KOPT-K1 (cell line): Measurements from ENCODE around the gene LSP1.
"Not testable (repeated sequence)": the region's sequence is repeated elsewhere in the genome, so short reads cannot be mapped to it uniquely, and the experiment has no call there.

Experiments used
- H3K27ac ChIP-seq: fragments of 200-600 bp; sonication (generic); 2 replicates; pipeline ENCODE4 v1.5.1; 2016; ENCODE audit warnings: antibody characterized with exemption, mild to moderate bottlenecking, low read depth, low read length; ENCODE audit not compliant: poor library complexity, severe bottlenecking
- H3K36me3 ChIP-seq: fragments of 200-600 bp; sonication (generic); 2 replicates; pipeline ENCODE4 v1.5.1; 2017; ENCODE audit warnings: antibody characterized with exemption, mild to moderate bottlenecking, low read length, moderate library complexity; ENCODE audit not compliant: insufficient read depth
- H3K9me3 ChIP-seq: fragments of 200-600 bp; sonication (generic); 2 replicates; pipeline ENCODE4 v1.5.1; 2017; ENCODE audit warnings: antibody characterized with exemption, low read length, mild to moderate bottlenecking; ENCODE audit not compliant: insufficient read depth, poor library complexity, severe bottlenecking

LSP1 gene

DNA sequence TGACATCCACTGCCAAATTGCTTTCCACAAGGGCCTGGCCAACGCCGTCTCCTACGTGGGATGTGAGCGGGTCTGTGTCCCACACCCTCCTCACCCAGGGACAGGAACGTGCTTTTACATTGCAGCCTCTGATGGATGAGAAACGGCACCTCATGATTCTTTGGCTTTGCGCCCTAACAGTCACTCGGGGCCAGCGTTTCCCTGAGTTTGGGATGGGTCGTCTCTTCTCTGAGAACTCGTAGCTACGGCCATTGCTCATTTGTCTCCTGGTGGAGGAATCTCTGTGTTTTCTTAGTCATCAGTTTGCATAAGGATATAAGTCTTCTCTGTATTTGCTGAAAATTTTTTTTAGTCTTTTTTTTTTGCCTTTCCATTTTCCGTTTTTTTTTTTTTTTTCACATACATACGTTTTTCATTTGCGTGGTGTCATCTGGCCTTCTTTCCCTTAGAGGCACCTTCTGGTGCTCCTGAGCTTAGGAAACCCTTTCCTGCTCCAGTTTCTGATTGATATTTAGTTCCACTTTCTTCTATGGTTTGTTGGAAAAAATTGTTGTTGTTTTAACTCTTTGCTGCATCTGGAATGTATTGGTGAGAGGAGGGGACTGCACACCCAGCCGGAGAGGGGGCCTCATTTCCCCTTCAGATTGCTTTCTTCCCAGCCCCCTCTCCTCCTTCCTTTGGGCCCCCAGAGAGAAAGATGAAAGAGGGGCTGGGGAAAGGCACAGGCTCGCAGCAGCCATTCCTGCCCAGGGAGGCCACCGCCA, 78.6 kb downstream of the LSP1 start:
- Histone ChIP-seq H3K9me3 (no peaks in the 10 kb centered on the region), H3K36me3 (no peaks in the 10 kb centered on the region), H3K27ac (no peak overlapping the region)

DNA sequence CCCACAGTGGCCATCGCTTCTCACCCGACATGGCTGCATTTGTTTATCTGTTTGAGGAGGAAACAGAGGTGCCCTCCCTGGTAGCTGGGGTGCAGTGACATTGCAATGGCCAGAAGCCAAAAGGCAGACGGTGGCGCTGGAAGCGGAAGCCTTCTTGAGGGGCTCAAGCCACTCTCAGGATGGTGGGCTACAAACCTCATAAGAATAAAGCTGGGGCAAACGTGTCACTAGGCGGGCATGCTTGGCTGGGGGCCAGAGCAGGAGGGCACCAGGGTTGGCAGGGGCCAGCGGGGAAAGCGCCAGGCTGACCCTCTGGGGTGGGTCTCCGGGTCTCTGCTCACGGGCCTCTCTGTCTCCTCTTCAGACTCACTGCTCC, 79.2 kb downstream of the LSP1 start:
- Histone ChIP-seq H3K9me3 (no peaks in the 10 kb centered on the region), H3K27ac (no peak overlapping the region), H3K36me3 (no peaks in the 10 kb centered on the region)

DNA sequence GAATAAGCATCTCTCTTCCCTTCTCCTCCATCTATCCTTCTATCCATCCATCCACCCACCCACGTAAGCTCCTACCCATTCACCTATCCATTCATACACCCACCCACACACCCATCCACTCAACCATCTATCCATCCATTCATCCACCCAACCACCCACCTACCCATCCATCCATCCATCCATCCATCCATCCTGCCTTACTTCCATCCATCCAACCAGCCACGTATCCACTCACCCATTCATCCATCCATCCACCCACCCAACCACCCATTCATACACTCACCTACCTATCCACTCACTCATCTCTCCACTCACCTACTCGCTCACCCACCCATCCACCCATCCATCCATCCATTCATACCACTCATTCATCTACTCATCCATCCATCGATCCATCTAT, 79.8 kb downstream of the LSP1 start:
- H3K36me3 ChIP-seq = no peaks in the 10 kb centered on the region
- no peak overlapping the region for H3K27ac ChIP-seq
- no peaks in the 10 kb centered on the region for H3K9me3 ChIP-seq

DNA sequence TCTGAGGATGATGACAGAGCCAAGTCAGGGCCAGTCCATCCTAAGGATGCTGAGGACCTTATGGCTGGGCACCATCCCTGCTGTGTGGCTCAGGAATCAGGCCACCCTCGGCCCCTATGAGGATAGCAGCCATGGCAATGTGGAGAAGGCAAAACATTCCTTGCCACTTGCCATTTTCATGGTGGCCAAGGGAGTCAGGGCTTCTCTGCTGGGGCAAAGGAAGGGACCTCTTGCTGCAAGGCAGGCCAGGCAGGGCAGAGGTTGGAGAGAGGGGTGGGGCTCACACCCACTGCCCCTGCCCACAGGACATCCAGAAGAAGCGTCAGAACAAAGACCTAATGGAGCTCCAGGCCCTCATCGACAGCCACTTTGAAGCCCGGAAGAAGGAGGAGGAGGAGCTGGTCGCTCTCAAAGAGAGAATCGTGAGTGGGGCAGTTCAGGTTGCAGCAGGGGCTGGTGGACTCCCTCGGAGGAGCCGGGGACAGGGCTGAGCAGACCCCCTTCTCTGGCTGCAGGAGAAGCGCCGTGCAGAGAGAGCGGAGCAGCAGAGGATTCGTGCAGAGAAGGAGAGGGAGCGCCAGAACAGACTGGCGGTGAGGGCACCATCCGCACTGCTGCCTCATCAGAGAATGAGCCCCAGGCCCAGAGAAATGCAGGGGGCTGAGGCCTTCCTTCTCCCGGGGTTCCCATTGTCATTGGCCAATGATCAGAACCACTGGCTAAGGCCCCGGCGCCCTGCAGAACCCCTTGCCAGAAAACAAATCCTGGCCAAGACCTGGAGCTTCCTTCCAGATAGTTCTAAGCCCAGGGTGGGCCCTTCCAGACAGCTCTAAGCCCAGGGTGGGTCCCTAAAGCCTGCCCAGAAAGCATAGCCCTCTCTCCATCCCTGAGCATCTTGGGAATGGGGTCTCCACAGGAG, 80.8 kb downstream of the LSP1 start:
- Histone ChIP-seq H3K36me3 (no peaks in the 10 kb centered on the region), H3K27ac (no peak overlapping the region), H3K9me3 (no peaks in the 10 kb centered on the region)

DNA sequence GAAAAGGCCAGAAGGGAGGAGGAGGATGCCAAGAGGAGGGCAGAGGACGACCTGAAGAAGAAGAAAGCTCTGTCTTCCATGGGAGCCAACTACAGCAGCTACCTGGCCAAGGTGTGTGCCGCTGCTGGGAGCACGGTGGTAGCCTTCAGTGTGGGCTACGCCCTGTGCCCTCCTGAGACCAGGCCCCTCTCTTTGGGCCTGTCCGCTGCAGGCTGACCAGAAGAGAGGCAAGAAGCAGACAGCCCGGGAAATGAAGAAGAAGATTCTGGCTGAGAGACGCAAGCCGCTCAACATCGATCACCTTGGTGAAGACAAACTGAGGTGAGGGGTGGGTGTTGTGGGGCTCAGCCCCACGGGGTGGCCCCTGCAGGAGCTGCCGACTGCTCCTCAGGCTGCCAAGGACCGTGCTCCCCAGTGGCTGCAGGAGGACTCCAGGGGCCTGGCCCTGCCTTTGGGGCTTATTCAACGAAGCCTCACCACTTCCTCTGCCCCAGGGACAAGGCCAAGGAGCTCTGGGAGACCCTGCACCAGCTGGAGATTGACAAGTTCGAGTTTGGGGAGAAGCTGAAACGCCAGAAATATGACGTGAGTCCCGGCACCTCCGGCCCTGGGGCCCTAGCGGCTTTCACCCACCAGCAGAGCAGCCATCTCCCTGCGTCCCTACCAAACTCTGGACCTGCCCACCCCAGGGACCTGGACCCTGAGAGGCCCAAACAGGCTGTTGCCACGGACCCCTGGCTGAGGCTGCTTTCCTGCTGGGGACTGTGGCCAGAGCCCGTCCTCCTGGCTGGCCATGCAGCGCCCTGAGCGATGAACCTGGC, 81.7 kb downstream of the LSP1 start:
- Histone ChIP-seq H3K36me3 (no peaks in the 10 kb centered on the region), H3K27ac (no peak overlapping the region), H3K9me3 (no peaks in the 10 kb centered on the region)

DNA sequence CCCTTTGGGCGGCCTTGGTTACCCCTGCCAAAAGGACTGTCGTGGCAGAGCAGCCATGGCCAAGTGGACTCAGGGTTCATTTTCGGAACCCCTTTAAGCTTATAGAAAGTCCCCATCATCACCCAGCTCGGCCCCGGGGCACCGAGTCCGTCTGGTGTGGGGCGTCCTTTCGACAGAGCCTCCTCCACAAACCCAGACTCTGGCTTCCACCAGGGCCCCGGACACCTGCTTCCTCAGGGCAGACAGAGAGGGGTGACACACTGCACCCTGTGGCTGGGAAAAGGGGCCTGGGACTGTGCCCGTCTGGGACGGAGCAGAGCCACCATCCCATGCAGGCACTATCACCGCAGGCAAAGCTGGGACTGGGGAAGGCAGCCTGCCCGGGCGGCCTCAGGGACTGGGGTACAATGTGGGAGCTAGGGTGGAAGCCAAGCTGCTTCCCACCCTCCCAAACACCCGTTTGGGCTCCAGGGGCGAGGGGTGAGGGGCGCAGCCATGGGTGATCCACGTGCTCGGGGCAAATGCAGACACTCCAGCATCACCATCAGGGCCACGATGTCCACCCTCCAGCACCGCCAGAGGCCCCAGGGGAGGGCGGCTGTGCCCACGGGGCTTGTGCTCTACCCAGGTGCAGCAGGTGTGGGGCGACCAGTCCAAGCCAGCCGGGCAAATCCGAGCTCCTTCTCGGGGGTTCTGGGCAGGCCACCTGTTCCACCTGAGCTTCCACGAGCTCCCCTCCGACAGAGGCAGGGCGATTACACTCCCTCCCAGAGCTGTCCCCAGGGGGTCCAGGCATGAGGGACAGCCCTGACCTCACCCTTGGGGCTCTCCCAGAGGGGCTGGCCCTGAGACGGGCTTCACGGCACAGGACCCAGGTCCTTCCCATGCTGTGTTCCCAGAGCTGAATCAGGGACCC, 82.5 kb downstream of the LSP1 start:
- Histone ChIP-seq H3K9me3 (no peaks in the 10 kb centered on the region), H3K27ac (no peak overlapping the region), H3K36me3 (no peaks in the 10 kb centered on the region)

DNA sequence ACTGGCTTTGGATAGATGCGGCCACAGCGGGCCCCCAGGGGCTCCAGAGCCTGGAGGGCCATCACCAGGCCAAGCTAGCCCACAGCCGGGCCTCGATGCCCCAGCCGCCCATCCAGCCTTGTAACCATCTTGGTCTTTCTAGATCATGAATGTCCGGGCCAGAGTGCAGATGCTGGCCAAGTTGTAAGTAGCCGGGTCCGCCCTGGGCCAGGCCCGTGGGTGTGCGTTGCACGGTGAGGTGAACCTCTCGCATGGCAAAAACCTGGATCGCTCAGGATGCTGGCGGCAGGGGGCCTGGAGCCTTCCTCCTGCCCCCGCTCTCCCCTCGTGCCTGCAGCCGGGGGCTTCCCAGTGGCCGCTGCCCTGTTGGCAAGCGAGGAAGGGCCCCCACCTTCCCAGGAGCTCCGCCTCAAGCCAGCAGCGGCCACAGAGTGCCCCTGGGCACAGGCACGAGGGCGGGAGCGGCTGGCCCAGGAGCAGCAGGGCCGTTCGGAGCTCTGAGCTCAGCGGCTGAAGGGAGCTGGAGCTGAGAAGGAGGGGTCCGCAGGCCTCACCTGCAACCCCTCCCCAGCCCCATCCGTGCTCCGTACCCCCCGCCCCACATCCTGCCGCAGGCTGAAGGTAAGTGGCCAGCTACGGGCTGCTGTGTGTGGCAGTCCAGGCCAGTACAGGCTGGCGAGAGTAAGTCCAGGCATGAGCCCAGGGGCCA, 83.3 kb downstream of the LSP1 start:
- no peaks in the 10 kb centered on the region for H3K36me3 ChIP-seq
- H3K27ac ChIP-seq = no peak overlapping the region
- no peaks in the 10 kb centered on the region for H3K9me3 ChIP-seq

DNA sequence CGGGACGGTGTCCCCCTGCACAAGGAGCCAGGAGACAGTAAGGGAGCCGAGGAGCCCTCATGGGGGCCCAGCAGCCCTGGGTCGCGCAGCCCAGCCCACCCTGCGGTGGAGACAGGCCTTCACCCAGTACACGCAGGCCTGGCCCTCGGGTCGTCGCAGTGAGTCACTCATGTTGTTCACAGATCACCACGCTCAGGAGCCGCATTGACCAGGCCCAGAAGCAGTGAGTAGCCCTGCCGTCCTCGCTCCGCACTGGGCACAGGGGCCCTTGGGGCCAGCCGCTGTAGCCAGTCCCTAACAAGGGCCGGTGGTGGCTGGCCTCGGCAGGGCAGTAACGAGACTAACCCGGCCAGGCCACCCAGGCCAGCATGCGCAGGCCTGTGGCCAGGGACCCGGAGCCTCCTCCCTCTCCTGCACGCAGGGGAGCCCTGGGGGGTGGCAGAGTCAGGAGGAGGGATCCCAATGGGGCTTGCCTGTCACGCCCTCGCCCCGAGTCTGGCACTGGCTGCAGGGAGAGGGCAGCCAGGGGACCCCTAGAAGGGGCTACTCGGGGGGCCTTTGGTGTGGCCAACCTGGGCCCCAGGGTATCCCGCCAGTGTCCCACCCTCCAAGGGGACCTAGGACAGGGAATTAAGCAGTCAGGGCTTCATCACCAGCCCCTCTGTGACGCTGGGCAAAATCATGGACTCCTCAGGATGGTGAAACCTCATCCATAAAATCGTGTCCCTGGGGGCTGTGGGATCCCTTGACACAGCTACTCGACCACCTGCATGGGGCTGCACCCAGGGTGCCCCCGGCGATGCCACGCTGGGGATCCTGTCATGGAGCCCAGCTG, 84.1 kb downstream of the LSP1 start:
- Histone ChIP-seq H3K36me3 (no peaks in the 10 kb centered on the region), H3K9me3 (no peaks in the 10 kb centered on the region), H3K27ac (no peak overlapping the region)

DNA sequence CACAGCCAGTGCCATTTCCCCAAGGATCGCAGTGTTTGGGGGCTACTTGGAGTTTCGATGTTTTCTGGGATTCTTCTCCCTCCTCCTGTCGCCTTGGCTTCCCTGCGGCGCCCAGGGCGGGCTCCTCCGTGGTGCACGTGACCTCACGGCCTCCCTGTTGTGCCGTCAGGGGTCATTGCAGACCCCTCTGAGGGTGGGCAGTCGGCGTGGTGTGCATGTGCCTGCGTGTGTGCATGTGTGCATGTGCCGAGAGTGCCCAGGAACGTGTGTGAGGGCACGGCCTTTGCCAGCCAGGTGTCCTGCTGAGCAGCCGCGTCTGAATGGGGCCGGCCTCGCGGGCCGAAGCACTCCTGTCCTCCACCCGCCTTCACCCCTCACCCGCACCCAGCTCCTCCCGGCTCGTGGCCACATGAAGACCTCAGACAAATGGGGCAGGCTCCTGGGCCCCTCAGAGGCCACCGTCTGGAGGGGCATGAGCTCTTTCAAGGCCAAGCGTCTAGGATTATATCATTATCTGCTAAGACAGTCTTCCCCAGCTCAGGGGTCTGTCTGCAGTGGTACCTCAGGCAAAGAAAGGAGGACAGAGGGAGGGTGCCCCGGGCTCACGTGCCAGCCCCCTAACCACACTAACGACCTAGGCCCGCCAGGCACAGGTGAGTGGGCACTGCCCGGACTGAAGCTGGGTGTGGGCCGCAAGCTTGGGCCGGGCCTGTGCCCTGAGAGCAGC, 84.9 kb downstream of the LSP1 start:
- Histone ChIP-seq H3K27ac (no peak overlapping the region), H3K9me3 (no peaks in the 10 kb centered on the region), H3K36me3 (no peaks in the 10 kb centered on the region)

DNA sequence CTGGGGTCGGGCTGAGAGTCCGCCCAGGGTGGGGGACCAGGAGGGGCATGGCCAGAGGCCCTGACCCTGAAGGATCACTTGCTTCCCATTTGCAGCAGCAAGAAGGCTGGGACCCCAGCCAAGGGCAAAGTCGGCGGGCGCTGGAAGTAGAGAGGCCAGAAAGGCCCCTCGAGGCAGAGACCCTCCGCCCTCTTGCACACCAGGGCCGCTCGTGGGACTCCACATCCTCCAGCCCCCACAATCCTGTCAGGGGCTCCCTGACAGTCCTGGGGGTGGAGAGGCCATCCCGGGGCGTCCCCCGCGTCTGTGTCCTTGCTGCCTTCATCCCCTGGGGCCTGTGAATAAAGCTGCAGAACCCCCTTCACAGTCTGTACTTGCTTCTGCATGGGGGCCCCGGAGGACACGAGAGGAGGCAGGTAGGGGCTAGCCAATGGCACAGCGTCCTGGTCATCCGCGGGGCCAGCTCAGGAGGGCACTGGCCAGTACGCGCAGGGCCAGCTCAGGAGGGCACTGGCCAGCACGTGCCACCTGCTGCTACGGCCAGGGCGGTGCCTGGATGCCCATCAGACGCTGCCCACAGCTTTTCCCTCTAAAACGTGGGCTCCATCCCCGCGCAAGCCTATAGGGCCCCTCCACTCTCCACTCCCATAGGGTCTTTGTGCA, 85.6 kb downstream of the LSP1 start:
- no peaks in the 10 kb centered on the region for H3K36me3 ChIP-seq
- H3K27ac ChIP-seq = no peak overlapping the region
- no peaks in the 10 kb centered on the region for H3K9me3 ChIP-seq

DNA sequence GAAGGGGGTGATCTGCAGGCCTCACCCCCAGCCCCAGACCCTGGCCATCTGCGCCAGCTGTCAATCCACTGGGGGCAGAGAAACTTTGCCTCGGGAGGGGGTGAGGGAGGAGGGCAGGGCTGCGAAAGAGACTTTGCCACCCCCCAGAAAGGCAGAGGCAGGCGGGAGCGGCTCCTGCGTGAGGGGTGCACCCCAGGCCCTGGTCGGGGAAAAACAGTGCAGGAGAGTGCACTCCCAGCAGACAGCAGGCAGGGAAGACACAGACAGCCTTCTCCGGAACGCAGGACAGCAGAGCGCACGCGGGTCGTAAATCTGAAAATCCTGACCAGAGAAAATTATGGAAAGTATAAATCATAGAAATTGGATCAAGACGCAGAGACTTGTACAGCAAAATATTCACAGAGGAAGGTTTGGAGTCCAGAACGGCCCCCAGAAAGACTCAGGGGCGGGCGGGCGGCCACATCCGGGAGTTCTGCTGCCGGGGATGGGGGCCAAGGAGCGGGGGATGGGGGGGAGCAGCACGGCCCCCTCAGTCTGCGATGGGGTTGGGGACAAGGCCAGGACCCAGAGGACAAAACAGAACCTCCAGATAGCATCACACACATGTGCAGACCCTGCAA, 86.2 kb downstream of the LSP1 start:
- Histone ChIP-seq H3K27ac (no peak overlapping the region), H3K36me3 (no peaks in the 10 kb centered on the region), H3K9me3 (no peaks in the 10 kb centered on the region)

DNA sequence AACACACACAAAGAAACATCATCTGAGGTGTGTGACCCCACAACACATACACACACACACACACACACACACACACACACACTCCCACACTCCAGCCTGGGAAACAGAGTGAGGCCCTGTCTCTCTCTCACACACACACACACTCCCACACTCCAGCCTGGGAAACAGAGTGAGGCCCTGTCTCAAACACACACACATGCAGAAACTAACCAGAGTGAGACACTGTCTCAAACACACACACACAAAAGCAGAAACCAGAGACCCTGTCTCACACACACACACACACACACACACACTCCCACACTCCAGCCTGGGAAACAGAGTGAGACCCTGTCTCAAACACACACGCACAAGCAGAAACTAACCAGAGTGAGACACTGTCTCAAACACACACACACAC, 86.9 kb downstream of the LSP1 start:
- H3K27ac ChIP-seq, H3K36me3 ChIP-seq, H3K9me3 ChIP-seq: not testable (repeated sequence)
